ENCODE results near the gene LAT. TPM values are rescaled to one million over a fixed set of nuclear protein-coding genes. Genes with fewer than 3 reads are reported as not detected.

LAT gene
- total RNA-seq, 1 donor from 2014 or later = 8.5 TPM

DNA sequence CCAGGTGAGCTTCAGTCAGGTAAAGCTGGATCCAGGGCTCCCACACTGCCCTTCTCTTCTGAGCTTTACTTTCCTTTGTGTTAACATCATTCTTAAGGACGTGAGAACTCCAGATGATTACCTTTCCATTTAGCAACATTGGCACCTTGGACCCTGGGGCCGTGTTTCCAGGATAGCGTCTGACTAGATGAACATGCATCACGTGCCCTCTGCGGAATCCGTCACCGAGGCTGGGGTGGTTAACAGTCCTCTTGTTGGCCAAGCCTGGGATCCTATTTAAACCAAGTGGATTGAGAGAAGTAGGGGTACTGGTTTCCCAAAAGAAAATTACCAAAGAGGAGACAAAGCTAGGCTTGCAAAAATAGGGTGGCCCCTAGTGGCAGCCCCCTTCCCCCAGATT is 3.9 kb upstream of the LAT start:
- no peaks in the 10 kb centered on the region for H3K27me3 Mint-ChIP-seq
- no peak for DNase-seq (ENCODE audit: extremely low spot score, unreplicated experiment)
- no peak overlapping the region for H3K27ac Mint-ChIP-seq
- TF ChIP-seq, protein P1, sequence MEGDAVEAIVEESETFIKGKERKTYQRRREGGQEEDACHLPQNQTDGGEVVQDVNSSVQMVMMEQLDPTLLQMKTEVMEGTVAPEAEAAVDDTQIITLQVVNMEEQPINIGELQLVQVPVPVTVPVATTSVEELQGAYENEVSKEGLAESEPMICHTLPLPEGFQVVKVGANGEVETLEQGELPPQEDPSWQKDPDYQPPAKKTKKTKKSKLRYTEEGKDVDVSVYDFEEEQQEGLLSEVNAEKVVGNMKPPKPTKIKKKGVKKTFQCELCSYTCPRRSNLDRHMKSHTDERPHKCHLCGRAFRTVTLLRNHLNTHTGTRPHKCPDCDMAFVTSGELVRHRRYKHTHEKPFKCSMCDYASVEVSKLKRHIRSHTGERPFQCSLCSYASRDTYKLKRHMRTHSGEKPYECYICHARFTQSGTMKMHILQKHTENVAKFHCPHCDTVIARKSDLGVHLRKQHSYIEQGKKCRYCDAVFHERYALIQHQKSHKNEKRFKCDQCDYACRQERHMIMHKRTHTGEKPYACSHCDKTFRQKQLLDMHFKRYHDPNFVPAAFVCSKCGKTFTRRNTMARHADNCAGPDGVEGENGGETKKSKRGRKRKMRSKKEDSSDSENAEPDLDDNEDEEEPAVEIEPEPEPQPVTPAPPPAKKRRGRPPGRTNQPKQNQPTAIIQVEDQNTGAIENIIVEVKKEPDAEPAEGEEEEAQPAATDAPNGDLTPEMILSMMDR (conservative IDR thresholded peaks at IDR 0.05) = no peak
- H3K4me3 Mint-ChIP-seq = no peak overlapping the region
- no peaks in the 10 kb centered on the region for H3K4me1 Mint-ChIP-seq (ENCODE audit: unreplicated experiment)
- H3K9me3 Mint-ChIP-seq = no peaks in the 10 kb centered on the region
- H3K36me3 Mint-ChIP-seq = peaks cover 10% of the 10 kb centered on the region

DNA sequence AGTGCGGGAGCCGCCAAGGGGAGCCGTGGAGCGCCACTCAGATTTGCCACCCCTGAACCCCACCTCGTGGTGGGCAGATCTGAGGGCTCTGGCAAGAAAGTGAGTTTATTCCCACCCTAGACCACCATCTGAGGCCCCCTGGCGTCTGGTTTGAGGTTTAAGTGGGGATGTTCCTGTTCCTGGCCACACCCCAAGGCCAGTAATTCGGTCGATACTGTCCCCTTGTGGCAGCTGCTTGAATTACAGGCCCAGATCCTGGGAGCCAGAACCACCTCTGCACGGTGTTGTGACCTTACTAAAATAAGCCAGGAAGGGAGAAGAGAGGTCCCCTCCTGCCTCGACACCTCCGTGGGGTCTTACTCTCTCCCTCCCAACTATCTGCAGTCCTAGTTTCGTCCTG is 3.3 kb upstream of the LAT start:
- no peak for DNase-seq (ENCODE audit: extremely low spot score, unreplicated experiment)
- no peaks in the 10 kb centered on the region for H3K27me3 Mint-ChIP-seq
- H3K36me3 Mint-ChIP-seq = peaks cover 10% of the 10 kb centered on the region

DNA sequence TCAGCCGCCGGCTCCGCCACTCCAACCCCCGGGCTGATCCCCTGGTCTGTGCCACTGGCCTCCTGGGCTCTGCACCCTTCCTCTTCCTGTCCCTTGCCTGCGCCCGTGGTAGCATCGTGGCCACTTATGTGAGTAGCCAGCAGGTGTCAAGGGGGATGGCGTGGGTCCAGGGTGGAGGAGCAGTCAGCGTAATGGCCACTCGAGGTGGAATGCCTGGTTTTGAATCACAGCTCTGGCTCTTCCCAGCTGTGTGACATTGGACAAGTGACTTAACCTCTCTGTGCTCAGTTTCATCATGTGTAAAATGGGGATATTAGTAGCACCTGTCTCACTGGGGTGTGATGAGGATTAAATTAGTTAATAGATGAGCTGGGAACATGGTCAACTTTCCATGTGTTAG is 2.4 kb upstream of the LAT start:
- TF ChIP-seq, protein P1 (conservative IDR thresholded peaks at IDR 0.05) = no peak
- peaks cover 15% of the 10 kb centered on the region for H3K36me3 Mint-ChIP-seq
- H3K4me3 Mint-ChIP-seq = no peak overlapping the region
- no peaks in the 10 kb centered on the region for H3K4me1 Mint-ChIP-seq (ENCODE audit: unreplicated experiment)
- H3K27ac Mint-ChIP-seq = no peak overlapping the region
- H3K9me3 Mint-ChIP-seq = peaks cover 4% of the 10 kb centered on the region
- DNase-seq (ENCODE audit: extremely low spot score, unreplicated experiment) = no peak
- no peaks in the 10 kb centered on the region for H3K27me3 Mint-ChIP-seq

More for the DNA sequence above, 3.3 kb upstream of the LAT start:
- Mint-ChIP-seq H3K4me3 (no peak overlapping the region), H3K9me3 (no peaks in the 10 kb centered on the region), H3K27ac (no peak overlapping the region), H3K4me1 (ENCODE audit: unreplicated experiment) (no peaks in the 10 kb centered on the region)
- TF ChIP-seq, protein P1 (conservative IDR thresholded peaks at IDR 0.05) = peak; percentile 74

DNA sequence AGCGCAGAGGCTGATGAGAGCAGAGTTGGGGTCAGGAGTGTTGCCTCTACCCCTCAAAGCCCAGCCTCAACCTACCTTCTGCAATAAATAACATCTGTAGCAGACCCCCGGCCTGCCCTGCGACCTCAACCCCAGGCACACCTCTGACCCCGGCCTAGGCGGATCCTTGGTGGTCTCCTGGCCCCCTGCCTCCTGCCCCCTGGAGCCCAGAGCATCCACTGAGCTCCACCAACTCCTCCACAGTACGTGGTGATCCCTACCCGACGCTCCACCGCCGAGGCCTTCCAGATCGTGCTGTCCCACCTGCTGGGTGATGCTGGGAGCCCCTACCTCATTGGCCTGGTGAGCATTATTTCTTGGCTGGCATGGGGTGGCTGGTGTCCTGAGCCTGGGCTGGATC is 1.9 kb upstream of the LAT start:
- H3K36me3 Mint-ChIP-seq = peaks cover 18% of the 10 kb centered on the region
- no peak overlapping the region for H3K27ac Mint-ChIP-seq
- TF ChIP-seq, protein P1 (conservative IDR thresholded peaks at IDR 0.05) = no peak
- no peak overlapping the region for H3K4me3 Mint-ChIP-seq
- DNase-seq (ENCODE audit: extremely low spot score, unreplicated experiment) = no peak
- H3K4me1 Mint-ChIP-seq (ENCODE audit: unreplicated experiment) = no peaks in the 10 kb centered on the region
- peaks cover 4% of the 10 kb centered on the region for H3K9me3 Mint-ChIP-seq
- H3K27me3 Mint-ChIP-seq = no peaks in the 10 kb centered on the region

DNA sequence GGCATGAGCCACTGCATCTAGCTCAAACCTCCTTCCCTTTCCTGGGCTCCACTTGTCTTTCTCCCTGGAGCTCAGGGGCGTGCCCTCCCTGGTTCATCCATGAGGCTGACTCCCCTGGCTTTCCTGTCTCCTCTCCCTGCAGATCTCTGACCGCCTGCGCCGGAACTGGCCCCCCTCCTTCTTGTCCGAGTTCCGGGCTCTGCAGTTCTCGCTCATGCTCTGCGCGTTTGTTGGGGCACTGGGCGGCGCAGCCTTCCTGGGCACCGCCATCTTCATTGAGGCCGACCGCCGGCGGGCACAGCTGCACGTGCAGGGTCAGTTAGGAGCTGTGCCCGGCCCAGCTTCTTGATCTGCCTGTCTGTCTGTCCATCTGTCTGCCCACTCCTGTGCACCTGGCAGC is 1.2 kb upstream of the LAT start:
- TF ChIP-seq, protein P1 (conservative IDR thresholded peaks at IDR 0.05) = no peak
- Mint-ChIP-seq H3K36me3 (peaks cover 18% of the 10 kb centered on the region), H3K4me1 (ENCODE audit: unreplicated experiment) (no peaks in the 10 kb centered on the region), H3K9me3 (peaks cover 4% of the 10 kb centered on the region), H3K27me3 (no peaks in the 10 kb centered on the region), H3K4me3 (no peak overlapping the region), H3K27ac (no peak overlapping the region)
- DNase-seq (ENCODE audit: extremely low spot score, unreplicated experiment) = no peak

DNA sequence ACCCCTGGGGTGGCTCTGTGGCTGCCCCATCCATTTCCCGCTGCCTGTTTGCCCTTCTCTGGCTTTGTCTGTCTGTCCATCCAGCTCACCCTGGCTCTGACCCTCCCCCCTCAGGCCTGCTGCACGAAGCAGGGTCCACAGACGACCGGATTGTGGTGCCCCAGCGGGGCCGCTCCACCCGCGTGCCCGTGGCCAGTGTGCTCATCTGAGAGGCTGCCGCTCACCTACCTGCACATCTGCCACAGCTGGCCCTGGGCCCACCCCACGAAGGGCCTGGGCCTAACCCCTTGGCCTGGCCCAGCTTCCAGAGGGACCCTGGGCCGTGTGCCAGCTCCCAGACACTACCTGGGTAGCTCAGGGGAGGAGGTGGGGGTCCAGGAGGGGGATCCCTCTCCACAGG is 761 bp upstream of the LAT start:
- DNase-seq (ENCODE audit: extremely low spot score, unreplicated experiment) = no peak
- no peaks in the 10 kb centered on the region for H3K27me3 Mint-ChIP-seq
- no peak overlapping the region for H3K4me3 Mint-ChIP-seq
- TF ChIP-seq, protein P1 (conservative IDR thresholded peaks at IDR 0.05) = no peak
- no peaks in the 10 kb centered on the region for H3K4me1 Mint-ChIP-seq (ENCODE audit: unreplicated experiment)
- H3K36me3 Mint-ChIP-seq = peaks cover 18% of the 10 kb centered on the region
- no peak overlapping the region for H3K27ac Mint-ChIP-seq
- peaks cover 4% of the 10 kb centered on the region for H3K9me3 Mint-ChIP-seq
